Activated B cell treated with CpG ODN at 0.5 μM for 24 hours (primary cell): ENCODE measurements around the gene FAM151A. TPM values are rescaled to one million over a fixed set of nuclear protein-coding genes. Genes with fewer than 3 reads are reported as not detected.

Experiments used
- ATAC-seq: fragments of 200-7000 bp; cut with Tn5 transposase; one replicate; pipeline ENCODE4 v1.10.0; 2021; ENCODE audit warnings: low read depth, mild to moderate bottlenecking, moderate library complexity
- CTCF ChIA-PET: fragments of 350-600 bp; sonication (Branson Sonifier 250); formaldehyde crosslinking; loops from one replicate; lab custom pipeline; 2021; ENCODE audit warnings: antibody characterized with exemption; lab: Charles Lee
- POLR2A ChIA-PET: fragments of 350-600 bp; sonication (Branson Sonifier 250); formaldehyde crosslinking; loops from one replicate; lab custom pipeline; 2021; ENCODE audit warnings: antibody characterized with exemption; lab: Charles Lee
- DNase-seq: peaks from one replicate; pipeline ENCODE4 v3.0.0; 2022
- H3K27ac Mint-ChIP-seq: one replicate; pipeline ENCODE4 v1.8.0; 2020; ENCODE audit warnings: mixed read lengths
- H3K27me3 Mint-ChIP-seq: one replicate; pipeline ENCODE4 v1.8.0; 2021; ENCODE audit warnings: mixed read lengths
- H3K36me3 Mint-ChIP-seq: one replicate; pipeline ENCODE4 v1.8.0; 2021; ENCODE audit warnings: low read depth, mixed read lengths
- H3K4me1 Mint-ChIP-seq: one replicate; pipeline ENCODE4 v1.8.0; 2021; ENCODE audit warnings: mixed read lengths
- H3K4me3 Mint-ChIP-seq: one replicate; pipeline ENCODE4 v1.8.0; 2020; ENCODE audit warnings: mild to moderate bottlenecking, mixed read lengths
- H3K9me3 Mint-ChIP-seq: one replicate; pipeline ENCODE4 v1.8.0; 2020; ENCODE audit warnings: mixed read lengths
- CTCF ChIP-seq: fragments of 200-600 bp; IDR thresholded peaks from one replicate; pipeline ENCODE4 v1.8.0; 2022; ENCODE audit warnings: antibody characterized with exemption, mild to moderate bottlenecking
- intact Hi-C: fragments of 100-400 bp; cut with micrococcal nuclease; formaldehyde crosslinking; loops from one replicate; pipeline ENCODE4 v1.15.1; 2024
- total RNA-seq: library from RNA; stranded (reverse); gene quantifications from 2 replicates; pipeline ENCODE4 v1.2.3, GENCODE V29; 2022

The FAM151A gene
- total RNA-seq, 1 donor from 2014 or later = not detected

- CTCF ChIA-PET = no interaction called here
- Mint-ChIP-seq H3K36me3 (no peaks in the 10 kb centered on the region), H3K27me3 (peaks cover 2% of the 10 kb centered on the region), H3K27ac (no peak overlapping the region), H3K4me3 (no peak overlapping the region), H3K9me3 (no peaks in the 10 kb centered on the region), H3K4me1 (peaks cover 3% of the 10 kb centered on the region)
- ATAC-seq (no peak), DNase-seq (no peak)
- no peak for TF ChIP-seq CTCF
- POLR2A ChIA-PET = no interaction called here
- intact Hi-C loops = no loop called here
Measured at GRCh38 chr1:54604572-54605370, 18.6 kb downstream of the FAM151A start.

GRCh38 chr1:54604051-54604450 is 19.3 kb downstream of the FAM151A start:
- Mint-ChIP-seq H3K27me3 (peaks cover 1% of the 10 kb centered on the region), H3K4me3 (no peak overlapping the region), H3K27ac (no peak overlapping the region), H3K36me3 (no peaks in the 10 kb centered on the region), H3K4me1 (peaks cover 3% of the 10 kb centered on the region), H3K9me3 (no peaks in the 10 kb centered on the region)
- no peak for DNase-seq
- TF ChIP-seq CTCF = no peak
- POLR2A ChIA-PET = no interaction called here
- no peak for ATAC-seq
- CTCF ChIA-PET = no interaction called here
- intact Hi-C loops = no loop called here

GRCh38 chr1:54603241-54603640 is 20.1 kb downstream of the FAM151A start:
- CTCF ChIA-PET = no interaction called here
- POLR2A ChIA-PET = no interaction called here
- H3K4me3 Mint-ChIP-seq = no peak overlapping the region
- peaks cover 3% of the 10 kb centered on the region for H3K4me1 Mint-ChIP-seq
- H3K27ac Mint-ChIP-seq = no peak overlapping the region
- H3K36me3 Mint-ChIP-seq = no peaks in the 10 kb centered on the region
- intact Hi-C loops = no loop called here
- ATAC-seq = no peak
- no peaks in the 10 kb centered on the region for H3K27me3 Mint-ChIP-seq
- no peak for TF ChIP-seq CTCF
- DNase-seq = no peak
- H3K9me3 Mint-ChIP-seq = no peaks in the 10 kb centered on the region

- H3K9me3 Mint-ChIP-seq = no peaks in the 10 kb centered on the region
- DNase-seq = no peak
- ATAC-seq = no peak
- H3K27me3 Mint-ChIP-seq = no peaks in the 10 kb centered on the region
- POLR2A ChIA-PET = no interaction called here
- H3K4me1 Mint-ChIP-seq = peaks cover 3% of the 10 kb centered on the region
- no peaks in the 10 kb centered on the region for H3K36me3 Mint-ChIP-seq
- no peak for TF ChIP-seq CTCF
- CTCF ChIA-PET = no interaction called here
- intact Hi-C loops = no loop called here
- H3K4me3 Mint-ChIP-seq = no peak overlapping the region
- H3K27ac Mint-ChIP-seq = no peak overlapping the region
Measured at GRCh38 chr1:54602554-54602953, 20.8 kb downstream of the FAM151A start.

GRCh38 chr1:54601730-54602129 is 21.6 kb downstream of the FAM151A start:
- H3K36me3 Mint-ChIP-seq = no peaks in the 10 kb centered on the region
- TF ChIP-seq CTCF = no peak
- no peak overlapping the region for H3K4me3 Mint-ChIP-seq
- intact Hi-C loops = no loop called here
- POLR2A ChIA-PET = no interaction called here
- DNase-seq (no peak), ATAC-seq (no peak)
- H3K27me3 Mint-ChIP-seq = no peaks in the 10 kb centered on the region
- CTCF ChIA-PET = no interaction called here
- no peak overlapping the region for H3K27ac Mint-ChIP-seq
- H3K9me3 Mint-ChIP-seq = no peaks in the 10 kb centered on the region
- H3K4me1 Mint-ChIP-seq = peaks cover 3% of the 10 kb centered on the region
